ENCODE data around the gene ROR2.

GRCh38 chr9:91766315-91767069 lies 183.5 kb downstream of the ROR2 start:
- no peak for TF ChIP-seq TAF1 (IDR thresholded peaks at IDR 0.05; ENCODE audit: borderline replicate concordance, low read depth, low read length)
- TF ChIP-seq POLR2AphosphoS5 (IDR thresholded peaks at IDR 0.05; ENCODE audit: low read depth, low read length): no peak
- TF ChIP-seq POLR2A (IDR thresholded peaks at IDR 0.05; ENCODE audit: low read depth, low read length): no peak

All from GM12892 (cell line).